GM21360 (cell line): ENCODE results near the gene MAPK10.
"Not testable (repeated sequence)": the region's sequence is repeated elsewhere in the genome, so short reads cannot be mapped to it uniquely, and the experiment has no call there.

Experiments
- ATAC-seq: cut with Tn5 transposase; IDR thresholded peaks from one replicate; pipeline ENCODE4 v1.9.1; 2021; ENCODE audit warnings: mild to moderate bottlenecking, moderate library complexity; ENCODE audit not compliant: unreplicated experiment

MAPK10 gene

GRCh38 chr4:86048426-86048825 is 311.4 kb downstream of the MAPK10 start:
- ATAC-seq, result no peak

DNA sequence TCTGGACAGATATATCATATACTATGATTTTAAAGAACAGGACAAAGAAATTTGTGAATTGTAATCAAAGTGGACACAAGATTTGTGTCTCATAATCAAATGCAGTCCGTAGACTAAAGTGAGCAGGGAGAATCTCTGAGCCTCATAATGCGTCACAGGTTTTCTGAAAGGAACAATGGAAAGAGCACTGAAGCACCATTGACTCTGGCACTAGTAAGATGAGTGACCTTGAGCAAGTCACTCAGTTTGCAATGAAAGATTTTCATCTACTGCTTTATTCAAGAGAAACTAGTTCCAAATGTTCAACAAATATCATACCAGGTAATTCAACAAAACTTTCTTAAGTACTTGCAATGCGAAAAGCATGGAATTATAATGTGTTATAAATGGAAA is 315.3 kb downstream of the MAPK10 start:
- ATAC-seq, result no peak

- no peak for ATAC-seq
Observed at GRCh38 chr4:86043755-86044592, 315.9 kb downstream of the MAPK10 start.

DNA sequence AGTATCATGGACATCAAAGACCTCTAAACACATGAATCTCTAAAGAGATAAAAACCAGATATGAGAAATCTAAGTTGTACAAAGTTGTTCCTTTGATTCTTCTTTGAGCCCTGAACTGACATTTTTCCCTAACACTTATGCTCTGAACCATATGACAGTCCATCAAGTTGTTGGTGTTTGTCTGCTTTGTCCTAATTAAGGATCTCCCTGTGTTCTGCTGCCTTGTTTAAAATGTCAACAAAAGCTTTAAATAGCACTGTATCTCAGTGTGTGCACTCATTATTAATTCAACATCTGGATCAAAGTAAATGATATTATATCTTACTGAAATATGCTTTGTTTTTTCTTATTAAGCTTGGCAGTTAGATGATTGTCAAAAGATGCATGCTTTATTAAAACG is 321.8 kb downstream of the MAPK10 start:
- no peak for ATAC-seq

DNA sequence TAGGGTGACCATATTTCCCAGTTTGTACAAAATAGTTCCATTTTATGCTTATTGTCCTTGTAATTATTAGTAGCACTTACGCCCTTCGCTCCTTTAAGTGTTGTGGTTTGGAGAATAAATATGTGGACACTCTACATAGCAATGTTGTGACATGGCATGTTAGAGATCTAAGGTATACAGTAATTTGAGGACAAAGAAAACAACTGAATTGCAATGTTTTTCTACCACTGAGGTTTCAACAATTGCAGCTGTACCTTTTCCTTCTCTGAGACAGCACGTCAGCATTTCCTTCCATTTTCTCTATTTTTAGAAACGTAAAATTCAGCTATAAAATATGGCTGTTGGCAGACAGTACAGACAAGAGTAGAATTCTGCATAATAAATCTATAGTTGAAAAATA is 323.1 kb downstream of the MAPK10 start:
- no peak for ATAC-seq

GRCh38 chr4:86035688-86036087 is 324.2 kb downstream of the MAPK10 start:
- ATAC-seq, result no peak

GRCh38 chr4:86034616-86035015 is 325.2 kb downstream of the MAPK10 start:
- ATAC-seq, result no peak

DNA sequence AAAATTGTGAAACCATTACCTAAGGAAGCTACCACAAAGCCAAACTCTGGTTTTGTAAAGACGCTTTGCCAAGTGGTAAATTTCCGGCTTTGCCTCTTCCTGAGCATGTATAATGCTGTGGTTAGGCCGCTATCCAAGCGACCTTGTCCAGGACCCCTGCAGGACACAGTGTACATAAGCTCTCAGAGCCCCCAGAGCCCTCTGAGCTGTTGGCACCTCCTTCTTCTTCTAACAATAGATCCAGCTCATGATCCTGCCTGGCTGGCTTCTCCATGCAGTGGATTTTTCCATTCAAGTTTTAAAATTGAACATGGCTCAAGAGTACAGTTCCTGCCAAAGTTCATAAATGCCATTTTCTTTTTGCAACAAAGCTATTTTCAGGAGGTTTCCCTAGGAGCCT is 326.7 kb downstream of the MAPK10 start:
- ATAC-seq, result no peak

DNA sequence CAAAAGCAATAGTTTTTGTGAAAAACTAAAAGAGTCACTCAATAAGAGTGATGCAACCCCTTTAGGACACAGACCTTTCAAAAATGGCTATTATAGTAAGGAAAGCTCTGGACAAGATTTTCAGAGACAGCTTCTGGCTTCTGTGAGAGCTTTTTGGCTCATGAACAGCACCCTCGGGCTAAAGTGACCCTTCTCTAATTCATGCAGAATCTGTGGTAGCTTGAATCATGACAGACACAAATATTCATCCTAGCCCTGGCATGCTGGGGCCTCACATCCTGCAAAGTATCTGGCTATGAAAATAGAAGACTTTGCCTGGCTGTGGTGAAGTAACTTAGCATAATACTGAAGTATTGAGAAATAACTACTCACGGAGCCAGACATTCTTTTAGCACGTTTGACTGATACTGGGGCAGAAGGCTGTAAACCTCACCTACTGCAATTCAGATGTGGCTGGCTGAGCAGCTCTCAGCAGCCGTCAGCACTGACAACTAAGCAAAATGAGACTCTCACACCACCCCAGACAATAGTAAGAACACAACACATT is 327.3 kb downstream of the MAPK10 start:
- ATAC-seq, result no peak

DNA sequence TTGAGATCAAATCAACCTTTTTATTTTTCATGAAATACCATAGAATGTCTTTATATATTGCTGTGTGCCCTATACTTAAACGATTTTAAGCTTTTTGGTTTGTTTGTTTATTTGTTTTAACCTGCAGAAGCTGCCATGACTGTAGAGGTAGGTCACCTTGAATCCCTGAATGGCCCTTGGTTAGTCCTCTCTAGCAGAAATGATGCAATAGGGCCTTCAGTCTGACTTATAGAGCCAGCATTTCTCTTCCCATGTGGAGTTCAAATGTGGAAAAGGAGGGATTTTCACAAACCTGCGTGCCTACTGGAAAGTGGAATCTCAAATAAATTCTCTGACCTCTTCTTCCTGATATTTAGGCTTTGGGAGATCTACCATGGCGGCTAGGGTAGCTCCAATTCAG is 327.9 kb downstream of the MAPK10 start:
- no peak for ATAC-seq

GRCh38 chr4:86026720-86027119 is 333.1 kb downstream of the MAPK10 start:
- no peak for ATAC-seq

DNA sequence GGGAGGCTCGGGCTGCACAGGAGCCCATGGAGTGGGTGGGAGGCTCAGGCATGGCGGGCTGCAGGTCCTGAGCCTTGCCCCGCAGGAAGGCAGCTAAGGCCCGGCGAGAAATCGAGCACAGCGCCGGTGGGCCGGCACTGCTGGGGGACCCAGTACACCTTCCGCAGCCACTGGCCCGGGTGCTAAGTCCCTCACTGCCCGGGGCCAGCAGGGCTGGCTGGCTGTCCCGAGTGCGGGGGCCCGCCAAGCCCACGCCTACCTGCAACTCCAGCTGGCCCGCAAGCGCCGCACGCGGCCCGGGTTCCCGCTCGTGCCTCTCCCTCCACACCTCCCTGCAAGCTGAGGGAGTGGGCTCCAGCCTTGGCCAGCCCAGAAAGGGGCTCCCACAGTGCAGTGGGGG is 338.2 kb downstream of the MAPK10 start:
- ATAC-seq, result not testable (repeated sequence)

- no peak for ATAC-seq
Observed at GRCh38 chr4:86019906-86020305, 339.9 kb downstream of the MAPK10 start.

DNA sequence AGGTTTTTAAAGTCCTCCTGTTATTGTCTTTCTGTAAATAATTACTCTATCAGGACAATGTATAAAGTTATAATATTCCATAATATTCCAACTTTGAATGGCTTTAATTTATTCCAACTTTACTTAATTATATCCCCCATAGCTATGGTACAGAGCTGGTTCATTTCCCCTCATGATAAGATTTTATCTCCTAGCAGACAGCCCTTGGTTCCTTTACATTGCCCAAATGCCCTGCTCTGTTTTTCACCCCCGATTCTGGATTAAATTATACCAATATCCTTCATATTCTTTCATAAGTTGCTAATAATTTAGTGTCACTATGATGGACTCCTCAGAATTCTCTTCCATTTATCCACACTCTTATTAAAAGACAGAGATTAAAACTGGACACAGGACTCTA is 340.5 kb downstream of the MAPK10 start:
- ATAC-seq, result no peak

GRCh38 chr4:86015412-86016350 is 344.2 kb downstream of the MAPK10 start:
- ATAC-seq, result no peak

DNA sequence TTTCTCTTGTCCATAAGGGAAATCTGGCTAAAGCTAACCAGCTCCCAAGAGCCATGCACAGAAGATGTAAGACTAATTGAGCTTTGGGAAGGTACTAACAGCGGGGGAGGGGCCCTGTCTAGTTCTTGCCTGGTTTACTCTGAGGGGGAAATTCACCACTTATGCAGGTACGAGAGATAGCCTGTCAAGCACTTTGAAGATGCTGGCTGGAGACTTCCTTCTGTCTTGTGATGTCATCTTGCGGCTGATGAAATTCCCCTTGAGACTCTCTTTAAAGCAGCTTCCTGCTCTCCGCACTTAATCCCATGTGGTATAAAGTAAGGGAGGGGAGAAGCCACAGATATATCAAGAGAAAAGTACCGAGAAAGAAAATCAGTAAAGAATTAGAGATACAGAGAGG is 345.3 kb downstream of the MAPK10 start:
- peak; percentile 96 for ATAC-seq

DNA sequence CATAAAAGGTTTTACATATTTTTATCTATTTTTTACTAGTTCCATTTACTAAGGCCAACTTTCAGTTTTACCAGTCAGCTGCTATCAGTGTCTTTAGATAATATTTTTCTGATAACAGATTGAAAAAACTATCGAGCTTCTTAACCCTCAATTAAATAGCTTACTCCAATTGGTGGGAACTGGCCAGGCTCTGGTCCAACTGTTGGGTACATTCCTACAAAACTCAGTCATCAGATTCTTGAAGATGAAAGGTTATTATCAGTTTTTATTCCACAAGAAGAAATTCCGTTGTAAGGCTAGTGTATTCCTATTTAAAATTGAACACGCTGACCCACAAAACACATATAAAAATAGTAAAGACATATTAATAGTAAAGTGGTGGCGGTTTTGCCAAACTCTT is 346.2 kb downstream of the MAPK10 start:
- no peak for ATAC-seq

GRCh38 chr4:86011117-86011516 is 348.7 kb downstream of the MAPK10 start:
- ATAC-seq, result no peak

GRCh38 chr4:86007042-86007441 is 352.8 kb downstream of the MAPK10 start:
- ATAC-seq, result no peak

GRCh38 chr4:86006057-86006456 is 353.8 kb downstream of the MAPK10 start:
- ATAC-seq, result no peak

DNA sequence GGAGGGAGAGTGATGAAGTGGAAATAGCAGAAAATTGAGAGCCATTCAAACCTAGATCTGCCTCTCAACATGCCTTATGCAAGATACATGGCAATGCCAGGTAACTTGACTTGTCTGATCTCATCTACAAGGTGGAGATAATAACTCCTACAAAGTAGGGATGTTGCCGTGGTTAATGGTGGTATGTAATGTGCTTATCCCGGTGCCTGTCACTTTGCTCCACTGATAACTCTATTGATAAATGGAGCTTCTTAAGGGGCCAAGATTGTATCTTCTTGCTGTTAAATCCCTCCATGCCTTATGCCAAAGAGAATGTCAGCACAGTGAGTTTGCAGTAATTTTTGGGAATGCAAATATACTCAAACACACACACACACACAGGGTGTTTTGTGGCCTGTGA is 355.8 kb downstream of the MAPK10 start:
- no peak for ATAC-seq

GRCh38 chr4:86001591-86001990 is 358.3 kb downstream of the MAPK10 start:
- ATAC-seq, result no peak
